PC-9 (cell line): ENCODE data around the gene IDS. TPM values are rescaled to one million over a fixed set of nuclear protein-coding genes. Genes with fewer than 3 reads are reported as not detected.

Experiments
- BruUV-seq: library from RNA; stranded (reverse); fragments of 400-500 nt; replicated peaks from 2 replicates; lab custom pipeline; 2021; lab: Mats Ljungman, UMichigan
- CTCF ChIA-PET: fragments of 300-600 bp; sonication (Branson Sonifier 250); formaldehyde crosslinking; loops from one replicate; lab custom pipeline; 2022; ENCODE audit warnings: antibody characterized with exemption; lab: Charles Lee
- POLR2A ChIA-PET: fragments of 300-600 bp; sonication (Branson Sonifier 250); formaldehyde crosslinking; loops from one replicate; lab custom pipeline; 2022; ENCODE audit warnings: antibody characterized with exemption; ENCODE audit not compliant: unreplicated experiment; lab: Charles Lee
- DNase-seq, 2 experiments: peaks; one replicate each; pipeline versions ENCODE4 v3.0.0 to v3.0.0-alpha.2; 2015 to 2022; ENCODE audit warnings: mixed read lengths in 1 of 2
- H2AFZ ChIP-seq: fragments of 200-600 bp; sonication (generic); 2 replicates; pipeline ENCODE4 v1.8.1; 2017; ENCODE audit warnings: antibody characterized with exemption
- H3F3A ChIP-seq: fragments of 200-600 bp; sonication (generic); 2 replicates; pipeline ENCODE4 v1.8.1; 2017; ENCODE audit warnings: antibody characterized with exemption, mild to moderate bottlenecking, low read depth; ENCODE audit not compliant: insufficient read depth
- H3K27ac ChIP-seq: fragments of 200-600 bp; sonication (generic); 2 replicates; pipeline ENCODE4 v1.6.1; 2016; ENCODE audit warnings: mixed run types
- H3K27me3 ChIP-seq: fragments of 200-600 bp; sonication (generic); 2 replicates; pipeline ENCODE4 v1.6.1; 2016; ENCODE audit warnings: low read depth, mixed run types; ENCODE audit not compliant: insufficient read depth
- H3K36me3 ChIP-seq: fragments of 200-600 bp; sonication (generic); 2 replicates; pipeline ENCODE4 v1.6.1; 2016; ENCODE audit warnings: low read depth, mixed run types
- H3K4me1 ChIP-seq: fragments of 200-600 bp; sonication (generic); replicated peaks from 2 replicates; pipeline ENCODE4 v1.6.1; 2016; ENCODE audit warnings: mixed run types; ENCODE audit not compliant: insufficient read depth
- H3K4me2 ChIP-seq: fragments of 200-600 bp; sonication (generic); 2 replicates; pipeline ENCODE4 v1.6.1; 2017; ENCODE audit warnings: mixed run types
- H3K4me3 ChIP-seq: fragments of 200-600 bp; sonication (generic); 2 replicates; pipeline ENCODE4 v1.6.1; 2016; ENCODE audit warnings: mixed run types
- H3K79me2 ChIP-seq: fragments of 200-600 bp; sonication (generic); 2 replicates; pipeline ENCODE4 v1.6.1; 2017; ENCODE audit warnings: low read depth, mixed run types
- H3K9me2 ChIP-seq: fragments of 200-600 bp; sonication (generic); 2 replicates; pipeline ENCODE4 v1.8.1; 2017; ENCODE audit warnings: mild to moderate bottlenecking; ENCODE audit not compliant: insufficient read depth
- H3K9me3 ChIP-seq: fragments of 200-600 bp; sonication (generic); 2 replicates; pipeline ENCODE4 v1.8.1; 2016; ENCODE audit warnings: low read depth; ENCODE audit not compliant: insufficient read depth
- H4K20me1 ChIP-seq: fragments of 200-600 bp; sonication (generic); 2 replicates; pipeline ENCODE4 v1.8.1; 2017; ENCODE audit not compliant: insufficient read depth
- EZH2 ChIP-seq: fragments of 200-600 bp; sonication (generic); IDR thresholded peaks from 2 replicates; pipeline ENCODE4 v1.8.0; 2017; ENCODE audit warnings: antibody characterized with exemption, low read depth
- intact Hi-C: fragments of 100-400 bp; cut with micrococcal nuclease; formaldehyde crosslinking; loops from one replicate; pipeline ENCODE4 v1.10.0; 2022; ENCODE audit not compliant: unreplicated experiment
- total RNA-seq: library from RNA; stranded (reverse); gene quantifications from 2 replicates; pipeline ENCODE4 v1.2.3, GENCODE V29; 2021
- TF ChIP-seq, protein P1 (sequence below): fragments of 200-600 bp; sonication (generic); conservative IDR thresholded peaks from 2 replicates; pipeline ENCODE4 v1.6.1; 2017; ENCODE audit warnings: mixed run types, antibody characterized with exemption, mild to moderate bottlenecking, moderate library complexity

The IDS gene
- total RNA-seq, 1 experiment from 2014 or later: 214 TPM

DNA sequence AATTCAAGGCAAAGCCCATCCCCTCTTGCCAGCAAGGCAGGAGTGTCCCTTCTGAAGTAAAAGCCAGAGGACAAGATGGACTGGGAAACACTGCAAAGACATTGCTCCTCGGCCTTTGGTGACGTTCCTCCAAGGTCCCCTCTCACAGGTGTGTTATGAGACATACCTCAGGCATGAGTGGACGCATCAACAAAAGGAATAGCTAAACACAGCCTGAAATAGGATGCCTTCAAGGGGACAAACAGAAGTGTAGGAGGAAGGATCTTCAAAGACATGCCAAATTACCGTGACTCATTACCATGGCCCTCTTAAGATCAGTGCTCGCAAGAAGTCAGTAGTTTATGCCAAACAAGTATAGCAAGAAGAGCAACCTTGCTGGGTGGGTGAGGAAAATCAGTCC, 6.0 kb upstream of the IDS start:
- no peaks in the 10 kb centered on the region for H3K36me3 ChIP-seq
- peak overlapping the region; percentile 72 for H3K4me2 ChIP-seq
- H3K27me3 ChIP-seq: no peaks in the 10 kb centered on the region
- no peaks in the 10 kb centered on the region for H3K9me2 ChIP-seq
- ChIA-PET CTCF (interaction anchor here (1.3 kb wide), 1 partner anchor 28 kb away, joined by 13 read pairs; no protein-coding TSS in a partner anchor), POLR2A (interaction anchor here (0.5 to 1.5 kb wide), 5 partner anchors 17 to 911 kb away, joined by 3 to 24 read pairs (median 8); no protein-coding TSS in a partner anchor)
- H4K20me1 ChIP-seq: no peaks in the 10 kb centered on the region
- H3K9me3 ChIP-seq: no peaks in the 10 kb centered on the region
- TF ChIP-seq EZH2: no peak
- TF ChIP-seq, protein P1, sequence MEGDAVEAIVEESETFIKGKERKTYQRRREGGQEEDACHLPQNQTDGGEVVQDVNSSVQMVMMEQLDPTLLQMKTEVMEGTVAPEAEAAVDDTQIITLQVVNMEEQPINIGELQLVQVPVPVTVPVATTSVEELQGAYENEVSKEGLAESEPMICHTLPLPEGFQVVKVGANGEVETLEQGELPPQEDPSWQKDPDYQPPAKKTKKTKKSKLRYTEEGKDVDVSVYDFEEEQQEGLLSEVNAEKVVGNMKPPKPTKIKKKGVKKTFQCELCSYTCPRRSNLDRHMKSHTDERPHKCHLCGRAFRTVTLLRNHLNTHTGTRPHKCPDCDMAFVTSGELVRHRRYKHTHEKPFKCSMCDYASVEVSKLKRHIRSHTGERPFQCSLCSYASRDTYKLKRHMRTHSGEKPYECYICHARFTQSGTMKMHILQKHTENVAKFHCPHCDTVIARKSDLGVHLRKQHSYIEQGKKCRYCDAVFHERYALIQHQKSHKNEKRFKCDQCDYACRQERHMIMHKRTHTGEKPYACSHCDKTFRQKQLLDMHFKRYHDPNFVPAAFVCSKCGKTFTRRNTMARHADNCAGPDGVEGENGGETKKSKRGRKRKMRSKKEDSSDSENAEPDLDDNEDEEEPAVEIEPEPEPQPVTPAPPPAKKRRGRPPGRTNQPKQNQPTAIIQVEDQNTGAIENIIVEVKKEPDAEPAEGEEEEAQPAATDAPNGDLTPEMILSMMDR: no peak
- peak overlapping the region; percentile 85 for H3K27ac ChIP-seq
- peaks cover 34% of the 10 kb centered on the region for H3F3A ChIP-seq
- intact Hi-C loops: loop anchor here (1.0 to 10.0 kb wide), 4 partner anchors 14 to 1174 kb away; no protein-coding TSS in a partner anchor
- DNase-seq: peak; percentile 74 to 100
- no TSS peak for BruUV-seq
- H3K4me1 ChIP-seq: peaks cover 54% of the 10 kb centered on the region
- H3K79me2 ChIP-seq: no peaks in the 10 kb centered on the region
- H3K4me3 ChIP-seq: peak overlapping the region; percentile 2; the same call in 1 of the 2 replicates
- no peak overlapping the region for H2AFZ ChIP-seq

DNA sequence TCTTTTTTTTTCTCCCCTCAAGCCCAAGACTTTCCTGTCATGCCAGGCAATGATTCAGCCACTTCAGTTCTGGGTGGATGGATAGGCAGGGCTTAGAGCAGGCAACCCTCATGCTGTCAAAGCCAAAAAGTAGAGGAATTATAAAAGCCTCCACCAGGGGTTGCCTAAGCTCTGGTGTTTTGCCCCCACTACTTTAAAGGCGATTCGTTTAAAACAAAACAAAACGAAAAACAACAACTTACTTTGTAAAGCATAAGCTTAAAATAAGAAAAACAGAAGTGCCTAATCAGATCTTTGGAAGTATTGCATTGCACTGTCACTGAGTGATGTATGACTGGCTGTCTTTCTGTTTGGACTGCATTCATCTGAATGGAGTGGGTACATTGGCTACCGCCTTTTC, 5.3 kb upstream of the IDS start:
- H3K27ac ChIP-seq: peak overlapping the region; percentile 79
- peaks cover 41% of the 10 kb centered on the region for H3F3A ChIP-seq
- intact Hi-C loops: loop anchor here (10.0 kb wide), 1 partner anchor 1174 kb away; no protein-coding TSS in a partner anchor
- TF ChIP-seq, protein P1: peak; percentile 54
- TF ChIP-seq EZH2: no peak
- no TSS peak for BruUV-seq
- no peaks in the 10 kb centered on the region for H3K36me3 ChIP-seq
- DNase-seq: peak in 1 of 2 experiments; percentile 62
- peaks cover 61% of the 10 kb centered on the region for H3K4me1 ChIP-seq
- ChIA-PET CTCF (interaction anchor here (1.3 kb wide), 1 partner anchor 29 kb away, joined by 13 read pairs; no protein-coding TSS in a partner anchor), POLR2A (interaction anchor here (0.7 to 1.5 kb wide), 2 partner anchors 20 to 29 kb away, joined by 3 to 24 read pairs; no protein-coding TSS in a partner anchor)
- no peaks in the 10 kb centered on the region for H3K27me3 ChIP-seq
- no peaks in the 10 kb centered on the region for H4K20me1 ChIP-seq
- H3K4me2 ChIP-seq: peak overlapping the region; percentile 72
- no peaks in the 10 kb centered on the region for H3K9me2 ChIP-seq
- no peak overlapping the region for H2AFZ ChIP-seq
- no peaks in the 10 kb centered on the region for H3K79me2 ChIP-seq
- peak overlapping the region; percentile 2; the same call in 1 of the 2 replicates for H3K4me3 ChIP-seq
- H3K9me3 ChIP-seq: no peaks in the 10 kb centered on the region

DNA sequence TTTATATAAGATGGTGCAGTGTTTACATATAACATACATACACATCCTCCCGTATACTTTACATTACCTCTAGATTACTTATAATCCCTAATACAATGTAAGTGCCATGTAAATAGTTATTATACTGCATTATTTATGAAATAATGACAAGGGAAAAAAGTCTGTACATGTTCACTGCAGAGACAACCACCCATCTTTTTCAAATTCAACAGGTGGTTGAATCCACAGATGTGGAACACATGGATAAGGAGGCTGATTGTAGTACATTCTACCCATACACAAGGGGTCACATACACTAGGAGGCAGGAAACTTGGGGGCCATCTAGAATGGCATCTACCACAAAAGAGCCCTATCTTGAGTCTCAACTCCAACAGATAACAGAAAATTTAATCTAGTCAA, 3.4 kb upstream of the IDS start:
- Histone ChIP-seq H3K27me3 (no peaks in the 10 kb centered on the region), H3F3A (peaks cover 52% of the 10 kb centered on the region), H3K9me2 (no peaks in the 10 kb centered on the region), H4K20me1 (no peaks in the 10 kb centered on the region), H3K79me2 (peaks cover 10% of the 10 kb centered on the region), H3K4me3 (no peak overlapping the region), H3K27ac (no peak overlapping the region), H3K9me3 (no peaks in the 10 kb centered on the region), H3K36me3 (no peaks in the 10 kb centered on the region), H3K4me1 (peaks cover 67% of the 10 kb centered on the region), H2AFZ (no peak overlapping the region), H3K4me2 (no peak overlapping the region)
- TF ChIP-seq, protein P1: no peak
- TF ChIP-seq EZH2: no peak
- ChIA-PET CTCF (no interaction called here), POLR2A (no interaction called here)
- intact Hi-C loops: no loop called here
- no TSS peak for BruUV-seq
- DNase-seq: no peak
